ENCODE data around the gene RAP1GDS1.
A peak's percentile ranks its signal among the peaks of the same experiment; 100 is the strongest.

RAP1GDS1 gene

GRCh38 chr4:98260579-98261404 is at the start of gene RAP1GDS1:
Gene RAP1GDS1, plus strand, starts transcription at chr4:98261384. Its CDS starts 182 bp downstream, at chr4:98261566.
- DNase-seq (ENCODE audit: low read depth, low spot score) = peak; percentile 74
- H3K27ac ChIP-seq = peak within 1 kb of the TSS; percentile 93

GRCh38 chr4:98222306-98222705 is 38.9 kb upstream of the RAP1GDS1 start:
- H3K27ac ChIP-seq = no peak overlapping the region
- no peak for DNase-seq (ENCODE audit: low read depth, low spot score)

- H3K27ac ChIP-seq = no peak overlapping the region
- DNase-seq (ENCODE audit: low read depth, low spot score) = no peak
Observed at GRCh38 chr4:98226396-98226795, 34.8 kb upstream of the RAP1GDS1 start.

- H3K27ac ChIP-seq = no peak overlapping the region
- no peak for DNase-seq (ENCODE audit: low read depth, low spot score)
Observed at GRCh38 chr4:98230961-98231360, 30.2 kb upstream of the RAP1GDS1 start.

GRCh38 chr4:98232202-98232601 is 29.0 kb upstream of the RAP1GDS1 start:
- no peak overlapping the region for H3K27ac ChIP-seq
- DNase-seq (ENCODE audit: low read depth, low spot score) = no peak

GRCh38 chr4:98237204-98237603 is 24.0 kb upstream of the RAP1GDS1 start:
- no peak for DNase-seq (ENCODE audit: low read depth, low spot score)
- H3K27ac ChIP-seq = no peak overlapping the region

- H3K27ac ChIP-seq = no peak overlapping the region
- DNase-seq (ENCODE audit: low read depth, low spot score) = no peak
Observed at GRCh38 chr4:98242063-98242462, 19.1 kb upstream of the RAP1GDS1 start.

GRCh38 chr4:98242538-98242937 is 18.6 kb upstream of the RAP1GDS1 start:
- no peak overlapping the region for H3K27ac ChIP-seq
- peak; percentile 33 for DNase-seq (ENCODE audit: low read depth, low spot score)

GRCh38 chr4:98245226-98245625 is 16.0 kb upstream of the RAP1GDS1 start:
- no peak overlapping the region for H3K27ac ChIP-seq
- no peak for DNase-seq (ENCODE audit: low read depth, low spot score)

- DNase-seq (ENCODE audit: low read depth, low spot score) = no peak
- H3K27ac ChIP-seq = no peak overlapping the region
Observed at GRCh38 chr4:98248934-98249333, 12.2 kb upstream of the RAP1GDS1 start.

GRCh38 chr4:98249831-98250230 is 11.4 kb upstream of the RAP1GDS1 start:
- DNase-seq (ENCODE audit: low read depth, low spot score) = no peak
- no peak overlapping the region for H3K27ac ChIP-seq

GRCh38 chr4:98253499-98253898 is 7.7 kb upstream of the RAP1GDS1 start:
- no peak overlapping the region for H3K27ac ChIP-seq
- DNase-seq (ENCODE audit: low read depth, low spot score) = no peak

GRCh38 chr4:98260047-98260578 is 1.1 kb upstream of the RAP1GDS1 start:
- DNase-seq (ENCODE audit: low read depth, low spot score) = no peak
- H3K27ac ChIP-seq = peak overlapping the region; percentile 93

- H3K27ac ChIP-seq = peak overlapping the region; percentile 93
- DNase-seq (ENCODE audit: low read depth, low spot score) = no peak
Observed at GRCh38 chr4:98261405-98262291, 464 bp downstream of the RAP1GDS1 start.

- DNase-seq (ENCODE audit: low read depth, low spot score) = no peak
- peak overlapping the region; percentile 93 for H3K27ac ChIP-seq
Observed at GRCh38 chr4:98262431-98262830, 1.2 kb downstream of the RAP1GDS1 start.

GRCh38 chr4:98267498-98267897 is 6.3 kb downstream of the RAP1GDS1 start:
- no peak overlapping the region for H3K27ac ChIP-seq
- DNase-seq (ENCODE audit: low read depth, low spot score) = no peak

GRCh38 chr4:98275145-98275544 is 14.0 kb downstream of the RAP1GDS1 start:
- H3K27ac ChIP-seq = no peak overlapping the region
- no peak for DNase-seq (ENCODE audit: low read depth, low spot score)

GRCh38 chr4:98283219-98284189 is 22.3 kb downstream of the RAP1GDS1 start:
- H3K27ac ChIP-seq = peak overlapping the region; percentile 23
- DNase-seq (ENCODE audit: low read depth, low spot score) = no peak

- peak overlapping the region; percentile 23 for H3K27ac ChIP-seq
- DNase-seq (ENCODE audit: low read depth, low spot score) = no peak
Observed at GRCh38 chr4:98284640-98285046, 23.5 kb downstream of the RAP1GDS1 start.

GRCh38 chr4:98285676-98286075 is 24.5 kb downstream of the RAP1GDS1 start:
- no peak for DNase-seq (ENCODE audit: low read depth, low spot score)
- no peak overlapping the region for H3K27ac ChIP-seq

Data from epithelial cell of prostate (primary cell).